HEK293T (cell line): ENCODE results near the gene PITX2.

Experiments used
- CTCF ChIA-PET: fragments of 350-600 bp; formaldehyde crosslinking; extraction: SDS; loops from one replicate; lab custom pipeline; 2021; ENCODE audit warnings: antibody characterized with exemption, inconsistent platforms; lab: Yijun Ruan, JAX
- POLR2A ChIA-PET: fragments of 350-600 bp; formaldehyde crosslinking; extraction: SDS; loops from one replicate; lab custom pipeline; 2020; ENCODE audit warnings: antibody characterized with exemption, inconsistent platforms; lab: Yijun Ruan, JAX
- DNase-seq: peaks from one replicate; pipeline ENCODE4 v3.0.0; 2012; ENCODE audit warnings: mixed read lengths; ENCODE audit errors: extremely low spot score
- ARNT ChIP-seq: fragments of 450-650 bp; IDR thresholded peaks from 2 replicates; pipeline ENCODE4 v1.6.1; 2017; ENCODE audit warnings: mild to moderate bottlenecking
- BHLHE40 ChIP-seq: fragments of 450-650 bp; IDR thresholded peaks from 2 replicates; pipeline ENCODE4 v1.6.1; 2016; ENCODE audit warnings: mild to moderate bottlenecking, moderate library complexity, borderline replicate concordance
- CTBP1 ChIP-seq: fragments of 450-650 bp; IDR thresholded peaks from 2 replicates; pipeline ENCODE4 v1.6.1; 2016; ENCODE audit warnings: borderline replicate concordance
- ELF4 ChIP-seq: fragments of 450-650 bp; IDR thresholded peaks from 2 replicates; pipeline ENCODE4 v1.6.1; 2017; ENCODE audit warnings: antibody characterized with exemption
- FOXA1 ChIP-seq: fragments of 450-650 bp; IDR thresholded peaks from 2 replicates; pipeline ENCODE4 v1.6.1; 2016; ENCODE audit warnings: mild to moderate bottlenecking
- FOXK2 ChIP-seq: fragments of 450-650 bp; IDR thresholded peaks from 2 replicates; pipeline ENCODE4 v1.6.1; 2016; ENCODE audit warnings: mild to moderate bottlenecking
- FOXM1 ChIP-seq: fragments of 450-650 bp; IDR thresholded peaks from 2 replicates; pipeline ENCODE4 v1.6.1; 2017; ENCODE audit warnings: mild to moderate bottlenecking, borderline replicate concordance
- HDGF ChIP-seq: fragments of 450-650 bp; IDR thresholded peaks from 2 replicates; pipeline ENCODE4 v1.6.1; 2017; ENCODE audit warnings: antibody characterized with exemption, borderline replicate concordance
- L3MBTL2 ChIP-seq: fragments of 450-650 bp; conservative IDR thresholded peaks from 2 replicates; pipeline ENCODE4 v1.6.1; 2016; ENCODE audit warnings: mild to moderate bottlenecking
- LEF1 ChIP-seq: fragments of 450-650 bp; IDR thresholded peaks from 2 replicates; pipeline ENCODE4 v1.6.1; 2017; ENCODE audit warnings: mild to moderate bottlenecking, borderline replicate concordance
- NFRKB ChIP-seq: fragments of 450-650 bp; IDR thresholded peaks from 2 replicates; pipeline ENCODE4 v1.6.1; 2016; ENCODE audit warnings: mild to moderate bottlenecking, moderate library complexity
- PKNOX1 ChIP-seq: fragments of 450-650 bp; IDR thresholded peaks from 2 replicates; pipeline ENCODE4 v1.6.1; 2016
- SP1 ChIP-seq: fragments of 450-650 bp; IDR thresholded peaks from 2 replicates; pipeline ENCODE4 v1.6.1; 2017
- SUZ12 ChIP-seq: fragments of 450-650 bp; IDR thresholded peaks from 2 replicates; pipeline ENCODE4 v1.6.1; 2016; ENCODE audit warnings: mild to moderate bottlenecking
- TARDBP ChIP-seq: fragments of 450-650 bp; IDR thresholded peaks from 2 replicates; pipeline ENCODE4 v1.6.1; 2016
- ZNF384 ChIP-seq: fragments of 450-650 bp; IDR thresholded peaks from 2 replicates; pipeline ENCODE4 v1.6.1; 2016

The PITX2 gene

GRCh38 chr4:110617646-110618580 is 5.0 kb downstream of the PITX2 start:
- ChIA-PET CTCF (no interaction called here), POLR2A (no interaction called here)
- no peak for DNase-seq
- TF ChIP-seq HDGF (no peak), PKNOX1 (no peak)

- ChIA-PET CTCF (no interaction called here), POLR2A (no interaction called here)
- no peak for TF ChIP-seq BHLHE40
- TF ChIP-seq ZNF384: no peak
- TF ChIP-seq FOXM1: no peak
- no peak for TF ChIP-seq CTBP1
- TF ChIP-seq L3MBTL2: no peak
- TF ChIP-seq TARDBP: no peak
- no peak for TF ChIP-seq ELF4
- TF ChIP-seq ARNT: no peak
- no peak for TF ChIP-seq SUZ12
- no peak for TF ChIP-seq HDGF
- TF ChIP-seq SP1: no peak
- TF ChIP-seq LEF1: no peak
- no peak for TF ChIP-seq FOXA1
- no peak for TF ChIP-seq PKNOX1
- no peak for TF ChIP-seq FOXK2
- TF ChIP-seq NFRKB: no peak
- DNase-seq: no peak
Observed at GRCh38 chr4:110617075-110617640, 5.7 kb downstream of the PITX2 start.

GRCh38 chr4:110616238-110617074 is 6.4 kb downstream of the PITX2 start:
- TF ChIP-seq FOXM1: no peak
- TF ChIP-seq SP1: no peak
- TF ChIP-seq FOXA1: no peak
- TF ChIP-seq ZNF384: no peak
- DNase-seq: no peak
- ChIA-PET CTCF (interaction anchor here (0.7 kb wide), 1 partner anchor 165 kb away, joined by 3 read pairs; no protein-coding TSS in a partner anchor), POLR2A (no interaction called here)

GRCh38 chr4:110615353-110616237 is 7.3 kb downstream of the PITX2 start:
- TF ChIP-seq SUZ12 (no peak), ZNF384 (no peak), LEF1 (no peak)
- ChIA-PET CTCF (interaction anchor here (0.7 kb wide), 1 partner anchor 166 kb away, joined by 3 read pairs; no protein-coding TSS in a partner anchor), POLR2A (no interaction called here)
- DNase-seq: no peak

- TF ChIP-seq LEF1 (no peak), HDGF (no peak), ZNF384 (no peak), ARNT (no peak), TARDBP (no peak), FOXA1 (no peak), L3MBTL2 (no peak), SP1 (no peak), ELF4 (no peak)
- no peak for DNase-seq
- ChIA-PET POLR2A (interaction anchor here (1.0 kb wide), 1 partner anchor 8 kb away, joined by 4 read pairs; no protein-coding TSS in a partner anchor), CTCF (no interaction called here)
Observed at GRCh38 chr4:110614976-110615352, 7.9 kb downstream of the PITX2 start.
